K562 (cell line): ENCODE data around the gene ELMO1.

Source experiments
- CCNT2 ChIP-seq: IDR thresholded peaks from 2 replicates; pipeline ENCODE4 v1.6.1; 2011; ENCODE audit warnings: borderline replicate concordance, low read depth, mild to moderate bottlenecking, moderate library complexity, mixed read lengths, low read length; ENCODE audit not compliant: insufficient read length; ENCODE audit errors: extremely low read depth
- SIRT6 ChIP-seq: IDR thresholded peaks from one replicate; pipeline ENCODE4 v1.6.1; 2012; ENCODE audit warnings: low read depth, mild to moderate bottlenecking, control low read depth, inconsistent platforms, low read length, moderate library complexity

GRCh38 chr7:37191797-37192196, 256.9 kb downstream of the ELMO1 start:
- TF ChIP-seq CCNT2 (no peak), SIRT6 (no peak)
